H9 (cell line): ENCODE data around the gene TRIM39. TPM values are rescaled to one million over a fixed set of nuclear protein-coding genes. Genes with fewer than 3 reads are reported as not detected.

ENCODE experiments used
- DNase-seq: peaks from one replicate; pipeline ENCODE4 v3.0.0-alpha.2; 2017
- H2AFZ ChIP-seq: one replicate; pipeline ENCODE4 v1.6.1; 2013; ENCODE audit warnings: mild to moderate bottlenecking, low read length, control low read depth, moderate library complexity
- H2AK5ac ChIP-seq: 2 replicates; pipeline ENCODE4 v1.6.1; 2013; ENCODE audit warnings: low read length, control low read depth, mixed read lengths; ENCODE audit not compliant: insufficient read length
- H2BK120ac ChIP-seq: one replicate; pipeline ENCODE4 v1.6.1; 2013; ENCODE audit warnings: low read depth, mild to moderate bottlenecking, low read length, control low read depth, inconsistent platforms; ENCODE audit not compliant: poor library complexity, severe bottlenecking
- H2BK12ac ChIP-seq: 2 replicates; pipeline ENCODE4 v1.6.1; 2013; ENCODE audit warnings: low read length, control low read depth, mixed read lengths, low read depth; ENCODE audit not compliant: insufficient read length
- H2BK15ac ChIP-seq: 2 replicates; pipeline ENCODE4 v1.6.1; 2013; ENCODE audit warnings: low read depth, low read length, control low read depth
- H2BK20ac ChIP-seq: one replicate; pipeline ENCODE4 v1.6.1; 2013; ENCODE audit warnings: low read depth, mild to moderate bottlenecking, low read length, control low read depth, inconsistent platforms; ENCODE audit not compliant: poor library complexity, severe bottlenecking
- H2BK5ac ChIP-seq: 2 replicates; pipeline ENCODE4 v1.6.1; 2013; ENCODE audit warnings: low read length, control low read depth, mixed read lengths; ENCODE audit not compliant: insufficient read length
- H3K14ac ChIP-seq: 2 replicates; pipeline ENCODE4 v1.6.1; 2013; ENCODE audit warnings: low read length, control low read depth; ENCODE audit not compliant: insufficient read depth
- H3K18ac ChIP-seq: 2 replicates; pipeline ENCODE4 v1.6.1; 2013; ENCODE audit warnings: low read depth, mild to moderate bottlenecking, mixed read lengths, low read length, control low read depth; ENCODE audit not compliant: insufficient read length
- H3K23ac ChIP-seq: 2 replicates; pipeline ENCODE4 v1.6.1; 2013; ENCODE audit warnings: low read length, control low read depth, mixed read lengths, low read depth; ENCODE audit not compliant: insufficient read length
- H3K23me2 ChIP-seq: 2 replicates; pipeline ENCODE4 v1.6.1; 2013; ENCODE audit warnings: low read depth, mild to moderate bottlenecking, mixed read lengths, low read length, control low read depth; ENCODE audit not compliant: insufficient read length, poor library complexity, severe bottlenecking
- H3K27ac ChIP-seq: 2 replicates; pipeline ENCODE4 v1.5.1; 2013; ENCODE audit warnings: low read length, control low read depth, mixed read lengths, low read depth; ENCODE audit not compliant: insufficient read length
- H3K27me3 ChIP-seq: 2 replicates; pipeline ENCODE4 v1.6.1; 2013; ENCODE audit warnings: low read length, control low read depth, inconsistent platforms; ENCODE audit not compliant: insufficient read depth
- H3K4ac ChIP-seq: 2 replicates; pipeline ENCODE4 v1.6.1; 2013; ENCODE audit warnings: low read depth, mild to moderate bottlenecking, control low read depth, inconsistent platforms, low read length, moderate library complexity
- H3K4me1 ChIP-seq: 2 replicates; pipeline ENCODE4 v1.6.1; 2013; ENCODE audit warnings: low read length, control low read depth, inconsistent platforms; ENCODE audit not compliant: insufficient read depth
- H3K4me2 ChIP-seq: 2 replicates; pipeline ENCODE4 v1.6.1; 2013; ENCODE audit warnings: low read length, control low read depth, mixed read lengths; ENCODE audit not compliant: insufficient read length, insufficient read depth
- H3K56ac ChIP-seq: 2 replicates; pipeline ENCODE4 v1.6.1; 2013; ENCODE audit warnings: low read depth, mild to moderate bottlenecking, mixed read lengths, low read length, control low read depth; ENCODE audit not compliant: insufficient read length
- H3K79me1 ChIP-seq: 2 replicates; pipeline ENCODE4 v1.6.1; 2013; ENCODE audit warnings: low read depth, mild to moderate bottlenecking, moderate library complexity, low read length, control low read depth, inconsistent platforms; ENCODE audit not compliant: insufficient read depth, poor library complexity, severe bottlenecking
- H3K79me2 ChIP-seq: 2 replicates; pipeline ENCODE4 v1.6.1; 2013; ENCODE audit warnings: low read length, control low read depth, inconsistent platforms; ENCODE audit not compliant: insufficient read depth
- H3K9ac ChIP-seq: 2 replicates; pipeline ENCODE4 v1.6.1; 2013; ENCODE audit warnings: low read length, control low read depth, mixed read lengths; ENCODE audit not compliant: insufficient read length; ENCODE audit errors: extremely low read depth
- H3K9me3 ChIP-seq: one replicate; pipeline ENCODE4 v1.6.1; 2013; ENCODE audit warnings: low read depth, low read length, inconsistent platforms; ENCODE audit not compliant: control insufficient read depth
- H3T11ph ChIP-seq: one replicate; pipeline ENCODE4 v1.6.1; 2013; ENCODE audit warnings: mild to moderate bottlenecking, low read length, control low read depth, inconsistent platforms
- H4K20me1 ChIP-seq: one replicate; pipeline ENCODE4 v1.6.1; 2013; ENCODE audit not compliant: control insufficient read depth, insufficient read length, insufficient read depth
- H4K5ac ChIP-seq: 2 replicates; pipeline ENCODE4 v1.6.1; 2013; ENCODE audit warnings: low read depth, mild to moderate bottlenecking, mixed read lengths, low read length, control low read depth; ENCODE audit not compliant: insufficient read length
- H4K8ac ChIP-seq: replicated peaks from 2 replicates; pipeline ENCODE4 v1.6.1; 2013; ENCODE audit warnings: low read length, control low read depth, mixed read lengths, low read depth; ENCODE audit not compliant: insufficient read length
- H4K91ac ChIP-seq: 2 replicates; pipeline ENCODE4 v1.6.1; 2013; ENCODE audit warnings: low read depth, mild to moderate bottlenecking, moderate library complexity, mixed read lengths, low read length, control low read depth; ENCODE audit not compliant: insufficient read length
- H3K27ac Mint-ChIP-seq, 3 experiments: 2 replicates in 2 of 3; 3 replicates in 1 of 3; pipeline ENCODE4 v1.8.0; 2020 to 2021; ENCODE audit warnings: mixed read lengths in 3 of 3, mild to moderate bottlenecking in 1 of 3, moderate library complexity in 1 of 3
- H3K27me3 Mint-ChIP-seq: 2 replicates; pipeline ENCODE4 v1.8.0; 2021; ENCODE audit warnings: low read depth, mild to moderate bottlenecking, moderate library complexity, mixed read lengths
- H3K36me3 Mint-ChIP-seq, 3 experiments: 2 replicates in 2 of 3; 3 replicates in 1 of 3; pipeline ENCODE4 v1.8.0; 2020 to 2021; ENCODE audit warnings: low read depth in 3 of 3, mixed read lengths in 3 of 3; ENCODE audit not compliant: insufficient read depth in 1 of 3
- H3K4me1 Mint-ChIP-seq, 2 experiments: 2 replicates each; pipeline ENCODE4 v1.8.0; 2020; ENCODE audit warnings: mixed read lengths in 2 of 2
- H3K4me3 Mint-ChIP-seq, 2 experiments: 2 replicates in 1 of 2; 3 replicates in 1 of 2; pipeline ENCODE4 v1.8.0; 2020 to 2021; ENCODE audit warnings: mild to moderate bottlenecking in 2 of 2, mixed read lengths in 2 of 2, moderate library complexity in 1 of 2
- H3K9me3 Mint-ChIP-seq, 2 experiments: 2 replicates in 1 of 2; 3 replicates in 1 of 2; pipeline ENCODE4 v1.8.0; 2020; ENCODE audit warnings: mild to moderate bottlenecking in 2 of 2, mixed read lengths in 2 of 2, moderate library complexity in 1 of 2
- WGBS: extraction: QIAGEN DNeasy Blood & Tissue Kit; methylation state at CpG from one replicate; pipeline ENCODE4 v1.1.7; 2013; ENCODE audit warnings: missing lambda C conversion rate, low lambda C conversion rate, mixed read lengths; ENCODE audit not compliant: insufficient read length; ENCODE audit errors: extremely low coverage; 5-methylcytosine and 5-hydroxymethylcytosine counted together
- total RNA-seq: library from RNA; stranded (reverse); gene quantifications from 2 replicates; pipeline ENCODE4 v1.2.1, GENCODE V29; 2021
- TF ChIP-seq, protein P1 (sequence below): fragments of 200-600 bp; sonication (generic); conservative IDR thresholded peaks from 3 replicates; pipeline ENCODE4 v1.8.0; 2021; ENCODE audit warnings: antibody characterized with exemption, mild to moderate bottlenecking

Gene TRIM39
- total RNA-seq, 1 experiment from 2014 or later, result 26.2 TPM

DNA sequence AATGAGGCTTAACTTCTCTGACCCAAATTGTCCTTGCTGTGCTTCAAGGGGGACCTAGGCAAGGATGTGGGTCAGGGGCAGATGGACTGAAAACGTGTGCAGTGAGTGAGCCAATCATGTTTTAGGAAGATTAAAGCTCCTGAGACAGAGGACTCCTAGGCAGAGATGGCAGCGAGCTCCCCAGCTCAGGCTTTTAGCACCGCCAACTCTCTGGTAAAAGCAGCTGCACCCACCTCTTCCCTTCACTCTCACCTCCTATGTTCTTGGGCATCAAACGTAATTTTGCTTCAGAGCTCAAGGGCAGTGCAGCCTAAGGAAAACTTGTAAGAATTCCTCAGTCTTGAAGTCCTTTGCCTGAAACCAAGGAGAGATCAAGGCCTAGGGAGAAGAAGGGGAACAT lies 28.6 kb downstream of the TRIM39 start:
- peaks cover 8 to 9% of the 10 kb centered on the region in 2 experiments for H3K4me1 Mint-ChIP-seq
- Histone ChIP-seq H4K20me1 (no peaks in the 10 kb centered on the region), H4K5ac (no peak overlapping the region), H2AFZ (peak overlapping the region; percentile 92), H4K8ac (no peak overlapping the region), H2BK120ac (no peak overlapping the region), H3K27me3 (peaks cover 4% of the 10 kb centered on the region; the same call in 1 of the 2 replicates), H3K4me2 (no peak overlapping the region), H3K27ac (no peak overlapping the region), H3K23me2 (peaks cover 7% of the 10 kb centered on the region), H3K56ac (no peak overlapping the region), H3K4me1 (0 out of 2 replicates have a peak, but pooled peaks cover 2% of the 10 kb centered on the region), H3K4ac (no peak overlapping the region), H3K18ac (no peak overlapping the region), H2BK15ac (no peak overlapping the region), H3K79me1 (no peaks in the 10 kb centered on the region), H3T11ph (no peak overlapping the region), H2BK20ac (no peak overlapping the region), H3K14ac (no peak overlapping the region), H3K23ac (no peak overlapping the region), H3K79me2 (no peaks in the 10 kb centered on the region), H3K9ac (no peak overlapping the region), H3K9me3 (no peaks in the 10 kb centered on the region), H2AK5ac (no peak overlapping the region), H2BK12ac (no peak overlapping the region), H4K91ac (no peak overlapping the region), H2BK5ac (no peak overlapping the region)
- no CpG with 5 or more reads among the region's 4 CpGs for WGBS
- DNase-seq, result no peak
- no peaks in the 10 kb centered on the region for H3K36me3 Mint-ChIP-seq
- TF ChIP-seq, protein P1, sequence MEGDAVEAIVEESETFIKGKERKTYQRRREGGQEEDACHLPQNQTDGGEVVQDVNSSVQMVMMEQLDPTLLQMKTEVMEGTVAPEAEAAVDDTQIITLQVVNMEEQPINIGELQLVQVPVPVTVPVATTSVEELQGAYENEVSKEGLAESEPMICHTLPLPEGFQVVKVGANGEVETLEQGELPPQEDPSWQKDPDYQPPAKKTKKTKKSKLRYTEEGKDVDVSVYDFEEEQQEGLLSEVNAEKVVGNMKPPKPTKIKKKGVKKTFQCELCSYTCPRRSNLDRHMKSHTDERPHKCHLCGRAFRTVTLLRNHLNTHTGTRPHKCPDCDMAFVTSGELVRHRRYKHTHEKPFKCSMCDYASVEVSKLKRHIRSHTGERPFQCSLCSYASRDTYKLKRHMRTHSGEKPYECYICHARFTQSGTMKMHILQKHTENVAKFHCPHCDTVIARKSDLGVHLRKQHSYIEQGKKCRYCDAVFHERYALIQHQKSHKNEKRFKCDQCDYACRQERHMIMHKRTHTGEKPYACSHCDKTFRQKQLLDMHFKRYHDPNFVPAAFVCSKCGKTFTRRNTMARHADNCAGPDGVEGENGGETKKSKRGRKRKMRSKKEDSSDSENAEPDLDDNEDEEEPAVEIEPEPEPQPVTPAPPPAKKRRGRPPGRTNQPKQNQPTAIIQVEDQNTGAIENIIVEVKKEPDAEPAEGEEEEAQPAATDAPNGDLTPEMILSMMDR, result no peak
- H3K27ac Mint-ChIP-seq, result no peak overlapping the region
- no peaks in the 10 kb centered on the region for H3K9me3 Mint-ChIP-seq
- peaks cover 32% of the 10 kb centered on the region for H3K27me3 Mint-ChIP-seq
- H3K4me3 Mint-ChIP-seq, result no peak overlapping the region
